DOHH2 (cell line): Measurements from ENCODE around the gene CCDC69.
"Not testable (repeated sequence)": the region's sequence is repeated elsewhere in the genome, so short reads cannot be mapped to it uniquely, and the experiment has no call there.

Experiments used
- H3F3A ChIP-seq: fragments of 200-600 bp; sonication (generic), shearing (Covaris generic); 2 replicates; pipeline ENCODE4 v1.6.0; 2016; ENCODE audit warnings: antibody characterized with exemption, mild to moderate bottlenecking; ENCODE audit not compliant: control insufficient read depth, insufficient read depth
- H3K27ac ChIP-seq: fragments of 200-600 bp; sonication (generic); 2 replicates; pipeline ENCODE4 v1.5.1; 2014; ENCODE audit warnings: low read depth, mild to moderate bottlenecking, low read length, moderate library complexity
- H3K27me3 ChIP-seq: fragments of 200-600 bp; sonication (generic); 2 replicates; pipeline ENCODE4 v1.6.1; 2014; ENCODE audit warnings: mild to moderate bottlenecking, low read length, mixed read lengths; ENCODE audit not compliant: control insufficient read depth
- H3K36me3 ChIP-seq: fragments of 200-600 bp; sonication (generic); 2 replicates; pipeline ENCODE4 v1.6.1; 2014; ENCODE audit warnings: mild to moderate bottlenecking, low read length, moderate library complexity, mixed read lengths; ENCODE audit not compliant: control insufficient read depth
- H3K4me1 ChIP-seq: fragments of 200-600 bp; sonication (generic); 2 replicates; pipeline ENCODE4 v1.6.1; 2014; ENCODE audit warnings: mild to moderate bottlenecking, low read length, mixed read lengths; ENCODE audit not compliant: control insufficient read depth
- H3K4me2 ChIP-seq: fragments of 200-600 bp; sonication (generic); 2 replicates; pipeline ENCODE4 v1.6.0; 2014; ENCODE audit warnings: mild to moderate bottlenecking, low read length, moderate library complexity
- H3K4me3 ChIP-seq: fragments of 200-600 bp; sonication (generic); 2 replicates; pipeline ENCODE4 v1.5.1; 2014; ENCODE audit warnings: mild to moderate bottlenecking, low read length, mixed read lengths
- H3K79me2 ChIP-seq: fragments of 200-600 bp; sonication (generic); 2 replicates; pipeline ENCODE4 v1.6.1; 2014; ENCODE audit warnings: mild to moderate bottlenecking, low read length, mixed read lengths; ENCODE audit not compliant: control insufficient read depth
- H3K9me2 ChIP-seq: fragments of 200-600 bp; sonication (generic); replicated peaks from 2 replicates; pipeline ENCODE4 v1.6.1; 2014; ENCODE audit warnings: mild to moderate bottlenecking, low read length, mixed read lengths; ENCODE audit not compliant: control insufficient read depth
- H3K9me3 ChIP-seq: fragments of 200-600 bp; sonication (generic); 2 replicates; pipeline ENCODE4 v1.6.1; 2014; ENCODE audit warnings: antibody characterized with exemption, low read length, mixed read lengths; ENCODE audit not compliant: control insufficient read depth, insufficient read depth
- H4K20me1 ChIP-seq: fragments of 200-600 bp; sonication (generic); 2 replicates; pipeline ENCODE4 v1.6.0; 2014; ENCODE audit warnings: low read depth, mild to moderate bottlenecking, antibody characterized with exemption, low read length, moderate library complexity; ENCODE audit not compliant: control insufficient read depth, insufficient read depth
- CTCF ChIP-seq: fragments of 200-600 bp; sonication (generic); IDR thresholded peaks from one replicate; pipeline ENCODE4 v1.5.1; 2014; ENCODE audit warnings: antibody characterized with exemption, mild to moderate bottlenecking, low read depth, low read length; ENCODE audit not compliant: poor library complexity, severe bottlenecking
- EZH2phosphoT487 ChIP-seq: fragments of 200-600 bp; sonication (generic); IDR thresholded peaks from 2 replicates; pipeline ENCODE4 v1.6.1; 2017; ENCODE audit warnings: borderline replicate concordance, mild to moderate bottlenecking, antibody characterized with exemption, low read length, moderate library complexity, mixed read lengths

Gene CCDC69

GRCh38 chr5:151178777-151179488 lies 45.0 kb downstream of the CCDC69 start:
- Histone ChIP-seq H3K9me2 (no peaks in the 10 kb centered on the region), H3K4me2 (no peak overlapping the region)

GRCh38 chr5:151178372-151178771 lies 45.5 kb downstream of the CCDC69 start:
- no peaks in the 10 kb centered on the region for H3K9me2 ChIP-seq
- no peaks in the 10 kb centered on the region for H3K27me3 ChIP-seq
- TF ChIP-seq CTCF (no peak), EZH2phosphoT487 (no peak)
- H4K20me1 ChIP-seq = no peaks in the 10 kb centered on the region
- H3K79me2 ChIP-seq = no peaks in the 10 kb centered on the region
- H3K27ac ChIP-seq = no peak overlapping the region
- no peak overlapping the region for H3K4me2 ChIP-seq
- H3F3A ChIP-seq = no peaks in the 10 kb centered on the region
- H3K9me3 ChIP-seq = no peaks in the 10 kb centered on the region
- H3K4me1 ChIP-seq = no peaks in the 10 kb centered on the region; the same call in 1 of the 2 replicates
- H3K36me3 ChIP-seq = peaks cover 12% of the 10 kb centered on the region
- no peak overlapping the region for H3K4me3 ChIP-seq

More at GRCh38 chr5:151178777-151179488, 45.0 kb downstream of the CCDC69 start:
- no peaks in the 10 kb centered on the region for H3K9me3 ChIP-seq
- H3K27ac ChIP-seq = no peak overlapping the region
- H3K27me3 ChIP-seq = no peaks in the 10 kb centered on the region
- no peaks in the 10 kb centered on the region for H3F3A ChIP-seq
- no peaks in the 10 kb centered on the region for H4K20me1 ChIP-seq
- TF ChIP-seq CTCF (no peak), EZH2phosphoT487 (no peak)
- H3K79me2 ChIP-seq = no peaks in the 10 kb centered on the region
- no peak overlapping the region for H3K4me3 ChIP-seq
- H3K36me3 ChIP-seq = peaks cover 17% of the 10 kb centered on the region
- H3K4me1 ChIP-seq = no peaks in the 10 kb centered on the region; the same call in 1 of the 2 replicates

- H3K36me3 ChIP-seq, H3K4me3 ChIP-seq, H3K9me2 ChIP-seq, H4K20me1 ChIP-seq, H3K4me1 ChIP-seq, H3K79me2 ChIP-seq, H3K27me3 ChIP-seq, H3F3A ChIP-seq, H3K27ac ChIP-seq, H3K9me3 ChIP-seq, H3K4me2 ChIP-seq: not testable (repeated sequence)
Measured at GRCh38 chr5:151176268-151176667, 47.6 kb downstream of the CCDC69 start.

GRCh38 chr5:151174612-151175101 lies 49.2 kb downstream of the CCDC69 start:
- no peaks in the 10 kb centered on the region for H3K79me2 ChIP-seq
- no peaks in the 10 kb centered on the region for H4K20me1 ChIP-seq
- H3K4me2 ChIP-seq = no peak overlapping the region
- H3K4me1 ChIP-seq = no peaks in the 10 kb centered on the region; the same call in 1 of the 2 replicates
- no peaks in the 10 kb centered on the region for H3K9me2 ChIP-seq
- H3K9me3 ChIP-seq = no peaks in the 10 kb centered on the region
- no peak overlapping the region for H3K27ac ChIP-seq
- H3K27me3 ChIP-seq = no peaks in the 10 kb centered on the region
- TF ChIP-seq CTCF (no peak), EZH2phosphoT487 (no peak)
- H3K4me3 ChIP-seq = no peak overlapping the region
- no peaks in the 10 kb centered on the region for H3F3A ChIP-seq
- no peaks in the 10 kb centered on the region for H3K36me3 ChIP-seq
